ENCODE measurements around the gene EEF1AKMT3. TPM values are rescaled to one million over a fixed set of nuclear protein-coding genes. Genes with fewer than 3 reads are reported as not detected.
A peak's percentile ranks its signal among the peaks of the same experiment; 100 is the strongest.

The EEF1AKMT3 gene
- total RNA-seq, 1 donor from 2014 or later = 2.1 TPM

DNA sequence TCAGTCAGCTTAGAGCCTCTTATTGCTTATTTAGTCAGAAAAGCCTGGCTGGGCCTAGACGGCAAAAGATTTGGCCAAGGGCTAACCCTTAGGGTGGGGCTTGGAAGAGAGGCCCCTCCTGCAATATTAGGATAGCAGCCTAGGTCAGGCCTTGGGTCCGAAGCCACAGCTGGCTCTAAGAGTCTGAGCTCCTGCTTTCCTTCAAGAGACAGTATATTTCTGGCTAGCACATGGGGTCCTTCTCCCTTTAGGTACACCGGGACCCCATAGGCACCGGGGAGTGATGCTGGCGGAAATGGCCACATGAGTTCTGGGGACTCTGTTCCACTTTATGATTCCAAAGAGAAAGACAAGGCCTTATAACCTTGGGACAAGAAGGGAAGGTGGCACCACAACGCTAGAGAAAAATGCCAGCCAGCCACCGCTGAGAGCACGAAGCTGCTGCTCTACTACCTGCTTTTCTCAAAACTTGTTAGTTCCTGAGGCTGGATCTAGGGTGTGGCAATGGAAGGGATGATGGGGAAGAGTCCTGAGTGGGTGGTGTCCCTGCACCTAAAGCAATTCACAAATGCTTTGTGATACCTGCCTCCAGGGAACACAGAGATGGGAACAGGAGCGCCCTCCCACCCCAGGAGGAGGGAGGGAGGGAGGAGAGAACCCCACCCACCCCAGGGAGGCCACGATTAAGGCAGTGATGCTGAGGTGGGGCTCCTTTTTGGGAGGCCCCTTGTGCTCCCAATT lies 49.2 kb downstream of the EEF1AKMT3 start:
- peaks cover 66 to 79% of the 10 kb centered on the region in 2 donors for H3K36me3 ChIP-seq
- peak overlapping the region in 1 of 2 donors; percentile 38 for H3K27ac ChIP-seq
- no peaks in the 10 kb centered on the region for H3K9me3 ChIP-seq

DNA sequence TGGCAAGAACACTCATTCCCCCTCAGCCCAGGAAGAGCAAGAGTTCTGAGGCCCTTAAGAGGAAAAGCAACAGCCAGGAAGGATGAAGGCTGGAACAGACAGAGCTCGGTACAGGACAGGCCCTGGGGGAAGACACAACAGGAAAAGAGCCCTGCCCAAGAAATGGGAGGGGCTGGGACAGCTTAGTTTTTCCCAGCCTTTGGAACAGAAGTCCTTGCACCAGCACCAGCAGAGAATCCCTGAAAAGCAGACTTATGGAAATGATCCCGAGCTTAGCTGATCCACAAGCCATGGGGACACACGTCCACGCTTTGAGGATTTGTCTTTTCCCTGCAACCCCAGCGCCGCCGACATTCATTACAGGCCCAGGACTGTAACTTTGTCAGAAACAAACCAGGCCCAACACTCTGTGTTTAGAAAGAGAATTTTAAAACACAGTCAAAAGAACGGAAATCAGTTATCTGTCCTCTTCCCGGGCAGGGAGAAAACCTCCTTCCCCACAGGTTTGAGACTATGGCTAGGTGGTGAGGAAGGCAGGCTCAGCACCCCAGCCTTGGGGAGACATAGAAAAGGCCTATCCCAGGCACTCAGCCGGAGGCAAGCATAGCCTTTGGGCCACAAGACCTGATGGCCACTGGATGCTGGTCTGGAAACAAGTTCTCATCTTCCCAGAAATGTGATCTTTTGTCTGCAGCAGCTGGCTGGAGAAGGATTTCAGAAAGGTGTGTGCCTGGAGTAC lies 50.1 kb downstream of the EEF1AKMT3 start:
- DNase-seq (ENCODE audit: low spot score in 2 of 2) = no peak
- Histone ChIP-seq H3K27me3 (no peaks in the 10 kb centered on the region), H3K4me3 (no peak overlapping the region), H3K4me1 (peaks cover 0 to 4% of the 10 kb centered on the region in 2 donors), H3K9me3 (no peaks in the 10 kb centered on the region), H3K27ac (peak overlapping the region; percentile 15 to 38), H3K36me3 (peaks cover 75 to 88% of the 10 kb centered on the region in 2 donors)
- intact Hi-C loops (cut with DNase I) = no loop called here
- TF ChIP-seq, protein P1, sequence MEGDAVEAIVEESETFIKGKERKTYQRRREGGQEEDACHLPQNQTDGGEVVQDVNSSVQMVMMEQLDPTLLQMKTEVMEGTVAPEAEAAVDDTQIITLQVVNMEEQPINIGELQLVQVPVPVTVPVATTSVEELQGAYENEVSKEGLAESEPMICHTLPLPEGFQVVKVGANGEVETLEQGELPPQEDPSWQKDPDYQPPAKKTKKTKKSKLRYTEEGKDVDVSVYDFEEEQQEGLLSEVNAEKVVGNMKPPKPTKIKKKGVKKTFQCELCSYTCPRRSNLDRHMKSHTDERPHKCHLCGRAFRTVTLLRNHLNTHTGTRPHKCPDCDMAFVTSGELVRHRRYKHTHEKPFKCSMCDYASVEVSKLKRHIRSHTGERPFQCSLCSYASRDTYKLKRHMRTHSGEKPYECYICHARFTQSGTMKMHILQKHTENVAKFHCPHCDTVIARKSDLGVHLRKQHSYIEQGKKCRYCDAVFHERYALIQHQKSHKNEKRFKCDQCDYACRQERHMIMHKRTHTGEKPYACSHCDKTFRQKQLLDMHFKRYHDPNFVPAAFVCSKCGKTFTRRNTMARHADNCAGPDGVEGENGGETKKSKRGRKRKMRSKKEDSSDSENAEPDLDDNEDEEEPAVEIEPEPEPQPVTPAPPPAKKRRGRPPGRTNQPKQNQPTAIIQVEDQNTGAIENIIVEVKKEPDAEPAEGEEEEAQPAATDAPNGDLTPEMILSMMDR (IDR thresholded peaks at IDR 0.05) = no peak

More for the DNA sequence above, 49.2 kb downstream of the EEF1AKMT3 start:
- Histone ChIP-seq H3K27me3 (no peaks in the 10 kb centered on the region), H3K4me3 (no peak overlapping the region), H3K4me1 (peaks cover 0 to 13% of the 10 kb centered on the region in 2 donors)
- DNase-seq (ENCODE audit: low spot score in 2 of 2) = no peak
- intact Hi-C loops (cut with DNase I) = no loop called here
- TF ChIP-seq, protein P1 (IDR thresholded peaks at IDR 0.05) = no peak

DNA sequence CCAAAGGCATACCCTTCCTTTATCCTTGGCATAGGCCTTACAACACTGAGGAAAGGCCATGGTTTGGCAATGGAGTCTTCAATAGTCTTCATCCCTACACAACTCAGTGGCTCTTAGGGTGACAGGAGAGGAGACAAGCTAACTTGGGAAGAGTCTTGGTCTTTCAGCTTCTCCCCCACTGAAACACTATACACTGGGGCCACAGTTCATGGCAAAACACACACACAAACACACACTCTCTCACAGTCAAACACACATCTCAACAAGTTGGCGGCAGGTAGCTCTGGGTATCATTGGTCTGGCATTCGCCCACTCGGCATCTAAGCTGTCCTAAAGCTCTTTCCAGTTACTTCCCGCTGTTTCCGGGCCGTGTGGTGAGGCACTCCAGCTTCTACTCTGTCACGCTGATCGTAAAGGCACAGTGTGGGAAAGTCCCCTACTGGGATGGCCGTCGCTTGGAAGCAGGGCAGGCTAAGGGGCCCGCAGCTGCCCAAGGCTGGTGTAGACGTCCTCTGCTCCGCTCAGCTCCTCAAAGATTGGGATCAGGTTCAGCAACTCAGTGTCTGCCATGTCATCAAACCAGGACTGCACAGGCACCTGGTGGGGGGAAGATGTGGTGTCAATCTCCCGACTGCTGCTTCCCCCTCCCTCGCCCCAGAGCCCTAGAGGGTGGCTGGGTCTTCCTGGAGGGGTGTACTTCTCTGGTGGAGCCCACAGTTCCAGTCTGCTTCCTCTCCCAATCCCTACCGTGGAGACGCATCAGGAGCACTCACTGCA lies 50.9 kb downstream of the EEF1AKMT3 start:
- TF ChIP-seq, protein P1 (IDR thresholded peaks at IDR 0.05) = no peak
- no peak for DNase-seq (ENCODE audit: low spot score in 2 of 2)
- Histone ChIP-seq H3K4me3 (no peak overlapping the region), H3K27me3 (no peaks in the 10 kb centered on the region), H3K4me1 (peaks cover 0 to 4% of the 10 kb centered on the region in 2 donors), H3K36me3 (peaks cover 83 to 94% of the 10 kb centered on the region in 2 donors), H3K27ac (peak overlapping the region; percentile 15 to 38), H3K9me3 (no peaks in the 10 kb centered on the region)
- intact Hi-C loops (cut with DNase I) = no loop called here

DNA sequence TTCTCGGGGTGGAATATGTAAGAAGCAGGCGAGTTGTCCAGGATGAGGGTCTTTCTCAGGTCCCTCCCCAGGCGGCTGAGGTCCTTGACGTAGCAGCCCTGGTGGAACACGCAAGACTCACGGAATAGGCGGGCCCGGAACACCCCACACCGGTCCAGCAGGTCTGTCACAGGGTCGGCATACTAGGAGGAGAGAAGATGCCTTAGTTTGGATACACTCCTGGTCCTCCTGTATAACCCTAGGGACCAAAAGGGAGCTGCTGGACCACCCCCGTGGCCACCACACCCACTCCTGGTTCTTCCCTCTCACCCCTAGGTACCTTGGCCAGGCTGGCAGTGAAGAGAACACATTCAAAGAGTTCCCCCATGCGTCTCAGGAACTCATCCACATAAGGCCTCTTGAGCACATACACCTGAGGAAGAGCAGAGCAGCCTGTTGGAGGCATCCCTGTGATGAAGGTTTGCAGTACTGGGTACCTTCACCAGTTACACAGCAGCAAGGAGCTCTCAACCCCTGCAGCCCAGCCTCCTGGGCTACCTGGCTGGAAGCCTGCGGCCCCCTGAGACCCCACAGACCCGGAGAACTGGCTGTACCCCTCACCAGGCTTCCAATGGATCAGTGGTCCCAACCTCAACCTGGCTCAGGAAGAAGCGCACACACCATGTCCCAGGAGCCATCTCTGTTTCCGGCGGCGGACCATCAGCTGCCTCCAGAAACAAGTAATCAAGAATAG lies 51.7 kb downstream of the EEF1AKMT3 start:
- H3K27ac ChIP-seq = no peak overlapping the region
- TF ChIP-seq, protein P1 (IDR thresholded peaks at IDR 0.05) = no peak
- no peak for DNase-seq (ENCODE audit: low spot score in 2 of 2)
- H3K4me3 ChIP-seq = no peak overlapping the region
- H3K36me3 ChIP-seq = peaks cover 90 to 94% of the 10 kb centered on the region in 2 donors
- intact Hi-C loops (cut with DNase I) = no loop called here
- H3K9me3 ChIP-seq = no peaks in the 10 kb centered on the region
- peaks cover 0 to 6% of the 10 kb centered on the region in 2 donors for H3K4me1 ChIP-seq
- no peaks in the 10 kb centered on the region for H3K27me3 ChIP-seq

- DNase-seq (ENCODE audit: low spot score in 2 of 2) = no peak
- H3K27ac ChIP-seq = peak overlapping the region in 1 of 2 donors; percentile 3
- H3K4me1 ChIP-seq = peaks cover 2 to 20% of the 10 kb centered on the region in 2 donors
- intact Hi-C loops (cut with DNase I) = no loop called here
- H3K9me3 ChIP-seq = no peaks in the 10 kb centered on the region
- TF ChIP-seq, protein P1 (IDR thresholded peaks at IDR 0.05) = no peak
- peaks cover 84 to 90% of the 10 kb centered on the region in 2 donors for H3K36me3 ChIP-seq
- no peak overlapping the region for H3K4me3 ChIP-seq
- no peaks in the 10 kb centered on the region for H3K27me3 ChIP-seq
Measured at GRCh38 chr12:57825451-57825850, 53.0 kb downstream of the EEF1AKMT3 start.

All from ascending aorta (tissue), 2 donors.